Measurements from ENCODE around the gene PAQR6.

- TF ChIP-seq CTCF (IDR thresholded peaks at IDR 0.05) (no peak), EP300 (IDR thresholded peaks at IDR 0.05) (no peak)
Measured at GRCh38 chr1:156233426-156234127, 14.3 kb downstream of the PAQR6 start.
